ENCODE data around the gene MEIS1. TPM values are rescaled to one million over a fixed set of nuclear protein-coding genes. Genes with fewer than 3 reads are reported as not detected.

Gene MEIS1
- total RNA-seq, 1 experiment from 2014 or later: 9.1 TPM

DNA sequence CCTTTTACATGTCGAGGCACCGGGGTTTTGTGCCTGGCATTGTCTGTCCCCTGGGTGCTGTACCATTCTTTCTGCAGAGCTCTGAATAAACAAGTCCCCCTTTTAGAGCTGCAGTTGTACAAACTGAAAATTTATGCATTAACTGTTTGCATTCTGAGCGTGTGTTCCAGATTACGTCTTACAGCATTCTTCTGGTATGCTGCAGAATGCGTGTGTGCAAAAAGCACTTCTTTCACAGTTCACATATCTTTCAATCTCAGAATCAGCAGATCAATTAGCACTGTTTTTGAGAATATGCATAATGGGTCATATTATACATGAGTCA lies 27.5 kb downstream of the MEIS1 start:
- Histone ChIP-seq H3F3A (ENCODE audit: insufficient read depth, low read depth) (no peaks in the 10 kb centered on the region), H3K9me3 (ENCODE audit: insufficient read depth, low read depth) (no peaks in the 10 kb centered on the region), H4K20me1 (ENCODE audit: insufficient read depth) (no peaks in the 10 kb centered on the region), H2AFZ (no peak overlapping the region), H3K27me3 (ENCODE audit: insufficient read depth, low read depth) (no peaks in the 10 kb centered on the region), H3K9me2 (ENCODE audit: insufficient read depth) (no peaks in the 10 kb centered on the region), H3K4me2 (no peak overlapping the region), H3K79me2 (ENCODE audit: low read depth) (no peaks in the 10 kb centered on the region), H3K36me3 (ENCODE audit: low read depth) (no peaks in the 10 kb centered on the region), H3K4me3 (no peak overlapping the region), H3K4me1 (replicated peaks; ENCODE audit: insufficient read depth) (no peaks in the 10 kb centered on the region), H3K27ac (no peak overlapping the region)
- intact Hi-C loops (cut with micrococcal nuclease; ENCODE audit: unreplicated experiment): no loop called here
- ChIA-PET POLR2A (ENCODE audit: unreplicated experiment) (no interaction called here), CTCF (no interaction called here)
- DNase-seq: no peak
- TF ChIP-seq, protein P1, sequence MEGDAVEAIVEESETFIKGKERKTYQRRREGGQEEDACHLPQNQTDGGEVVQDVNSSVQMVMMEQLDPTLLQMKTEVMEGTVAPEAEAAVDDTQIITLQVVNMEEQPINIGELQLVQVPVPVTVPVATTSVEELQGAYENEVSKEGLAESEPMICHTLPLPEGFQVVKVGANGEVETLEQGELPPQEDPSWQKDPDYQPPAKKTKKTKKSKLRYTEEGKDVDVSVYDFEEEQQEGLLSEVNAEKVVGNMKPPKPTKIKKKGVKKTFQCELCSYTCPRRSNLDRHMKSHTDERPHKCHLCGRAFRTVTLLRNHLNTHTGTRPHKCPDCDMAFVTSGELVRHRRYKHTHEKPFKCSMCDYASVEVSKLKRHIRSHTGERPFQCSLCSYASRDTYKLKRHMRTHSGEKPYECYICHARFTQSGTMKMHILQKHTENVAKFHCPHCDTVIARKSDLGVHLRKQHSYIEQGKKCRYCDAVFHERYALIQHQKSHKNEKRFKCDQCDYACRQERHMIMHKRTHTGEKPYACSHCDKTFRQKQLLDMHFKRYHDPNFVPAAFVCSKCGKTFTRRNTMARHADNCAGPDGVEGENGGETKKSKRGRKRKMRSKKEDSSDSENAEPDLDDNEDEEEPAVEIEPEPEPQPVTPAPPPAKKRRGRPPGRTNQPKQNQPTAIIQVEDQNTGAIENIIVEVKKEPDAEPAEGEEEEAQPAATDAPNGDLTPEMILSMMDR (conservative IDR thresholded peaks at IDR 0.05): no peak
- TF ChIP-seq EZH2 (IDR thresholded peaks at IDR 0.05; ENCODE audit: low read depth): no peak
- BruUV-seq (replicated peaks): no TSS peak

DNA sequence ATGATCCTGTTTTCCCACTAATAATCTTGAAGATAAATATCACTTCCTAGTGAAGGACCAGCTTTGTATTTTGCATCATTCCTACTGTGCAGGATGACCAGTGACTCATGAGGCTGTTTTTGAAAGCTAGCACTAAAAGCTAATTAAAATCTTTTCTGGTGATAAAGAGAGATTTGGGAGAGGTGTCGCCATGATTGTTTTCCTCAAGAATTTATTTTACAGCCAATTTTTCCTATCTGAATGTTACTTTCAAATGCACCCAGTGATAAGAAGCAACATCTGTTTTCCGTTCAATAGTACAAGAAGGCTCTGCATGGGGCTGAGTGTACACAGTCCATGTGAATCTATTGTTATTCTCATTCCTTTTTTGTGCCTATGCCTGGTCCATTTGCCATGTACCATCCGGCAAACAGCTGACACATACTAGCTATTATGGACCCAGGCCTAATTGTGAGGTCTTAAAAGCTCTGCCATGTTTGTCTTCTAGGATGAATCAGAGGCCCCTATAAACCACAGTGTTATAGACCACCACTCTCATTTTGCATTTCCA lies 28.4 kb downstream of the MEIS1 start:
- no peak for DNase-seq
- Histone ChIP-seq H3K4me1 (replicated peaks; ENCODE audit: insufficient read depth) (no peaks in the 10 kb centered on the region), H3K4me2 (no peak overlapping the region), H3K9me3 (ENCODE audit: insufficient read depth, low read depth) (no peaks in the 10 kb centered on the region), H3K27ac (no peak overlapping the region), H3F3A (ENCODE audit: insufficient read depth, low read depth) (no peaks in the 10 kb centered on the region), H3K9me2 (ENCODE audit: insufficient read depth) (no peaks in the 10 kb centered on the region), H3K36me3 (ENCODE audit: low read depth) (no peaks in the 10 kb centered on the region), H4K20me1 (ENCODE audit: insufficient read depth) (no peaks in the 10 kb centered on the region), H3K27me3 (ENCODE audit: insufficient read depth, low read depth) (no peaks in the 10 kb centered on the region), H2AFZ (no peak overlapping the region), H3K79me2 (ENCODE audit: low read depth) (no peaks in the 10 kb centered on the region), H3K4me3 (no peak overlapping the region)
- intact Hi-C loops (cut with micrococcal nuclease; ENCODE audit: unreplicated experiment): no loop called here
- ChIA-PET CTCF (no interaction called here), POLR2A (ENCODE audit: unreplicated experiment) (no interaction called here)
- no TSS peak for BruUV-seq (replicated peaks)
- TF ChIP-seq, protein P1 (conservative IDR thresholded peaks at IDR 0.05): no peak
- no peak for TF ChIP-seq EZH2 (IDR thresholded peaks at IDR 0.05; ENCODE audit: low read depth)

DNA sequence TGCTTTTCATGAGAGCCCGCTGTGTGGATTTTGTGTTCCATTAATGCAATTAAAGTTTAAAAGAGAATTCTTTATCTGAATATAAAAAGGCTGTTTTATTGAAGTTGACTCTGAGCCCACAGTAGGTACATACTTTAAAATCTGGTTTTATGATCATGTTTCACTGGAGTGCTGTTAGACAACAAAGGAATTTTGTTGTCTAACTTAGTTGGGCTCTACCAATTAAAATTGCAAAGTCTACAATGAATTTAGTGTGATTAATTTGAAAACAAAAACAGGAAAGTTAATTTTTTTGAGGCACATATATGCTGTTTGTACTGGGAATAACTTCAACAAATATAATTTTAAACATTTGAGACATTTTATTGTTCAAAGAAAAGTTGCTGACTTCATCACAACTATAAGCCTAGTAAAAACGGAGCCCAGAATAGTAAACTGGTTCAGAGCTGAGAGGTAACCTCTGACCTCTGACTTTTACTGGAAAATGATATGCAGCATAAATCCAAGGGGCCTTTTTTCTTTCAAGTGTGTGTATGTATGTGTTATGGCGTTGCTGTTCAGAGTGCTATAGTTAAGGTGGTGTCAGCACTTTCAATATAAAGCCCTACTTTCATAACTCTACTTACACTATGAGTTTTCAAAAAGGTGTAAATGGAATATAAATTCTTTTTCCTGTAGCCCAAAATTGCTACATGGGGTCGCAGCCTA lies 30.2 kb downstream of the MEIS1 start:
- Histone ChIP-seq H3K79me2 (ENCODE audit: low read depth) (no peaks in the 10 kb centered on the region), H3K27ac (no peak overlapping the region), H4K20me1 (ENCODE audit: insufficient read depth) (no peaks in the 10 kb centered on the region), H3K4me2 (no peak overlapping the region), H3K27me3 (ENCODE audit: insufficient read depth, low read depth) (no peaks in the 10 kb centered on the region), H3K9me2 (ENCODE audit: insufficient read depth) (no peaks in the 10 kb centered on the region), H3F3A (ENCODE audit: insufficient read depth, low read depth) (no peaks in the 10 kb centered on the region), H3K4me3 (no peak overlapping the region), H2AFZ (no peak overlapping the region), H3K9me3 (ENCODE audit: insufficient read depth, low read depth) (no peaks in the 10 kb centered on the region), H3K36me3 (ENCODE audit: low read depth) (no peaks in the 10 kb centered on the region), H3K4me1 (replicated peaks; ENCODE audit: insufficient read depth) (no peaks in the 10 kb centered on the region)
- CTCF ChIA-PET: no interaction called here
- POLR2A ChIA-PET (ENCODE audit: unreplicated experiment): no interaction called here
- no peak for DNase-seq
- intact Hi-C loops (cut with micrococcal nuclease; ENCODE audit: unreplicated experiment): no loop called here
- no TSS peak for BruUV-seq (replicated peaks)
- no peak for TF ChIP-seq EZH2 (IDR thresholded peaks at IDR 0.05; ENCODE audit: low read depth)

DNA sequence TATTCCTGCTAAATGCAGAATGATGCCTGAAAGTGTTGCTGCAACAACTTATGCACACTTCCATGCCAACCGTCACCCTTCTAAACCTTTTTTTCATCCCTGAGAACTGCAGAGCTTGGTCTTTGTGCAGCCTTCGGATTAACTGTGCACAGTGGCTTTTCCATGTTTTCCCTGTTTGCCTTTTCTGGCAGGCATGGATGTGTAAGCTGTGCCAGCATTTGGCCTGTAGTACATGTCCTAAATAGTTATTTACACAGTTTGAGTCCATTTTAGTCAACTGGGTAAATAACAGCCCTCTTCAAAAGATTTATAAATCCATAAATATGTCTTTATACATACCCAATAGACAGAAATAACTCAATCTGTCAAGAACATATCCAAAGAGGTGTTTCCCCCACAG lies 31.5 kb downstream of the MEIS1 start:
- POLR2A ChIA-PET (ENCODE audit: unreplicated experiment): no interaction called here
- BruUV-seq (replicated peaks): no TSS peak
- no peak overlapping the region for H3K4me2 ChIP-seq
- CTCF ChIA-PET: no interaction called here
- no peaks in the 10 kb centered on the region for H3K4me1 ChIP-seq (replicated peaks; ENCODE audit: insufficient read depth)
- H3F3A ChIP-seq (ENCODE audit: insufficient read depth, low read depth): no peaks in the 10 kb centered on the region
- TF ChIP-seq, protein P1 (conservative IDR thresholded peaks at IDR 0.05): no peak
- TF ChIP-seq EZH2 (IDR thresholded peaks at IDR 0.05; ENCODE audit: low read depth): no peak
- intact Hi-C loops (cut with micrococcal nuclease; ENCODE audit: unreplicated experiment): no loop called here
- no peaks in the 10 kb centered on the region for H3K36me3 ChIP-seq (ENCODE audit: low read depth)
- no peak overlapping the region for H3K27ac ChIP-seq
- no peaks in the 10 kb centered on the region for H3K27me3 ChIP-seq (ENCODE audit: insufficient read depth, low read depth)
- H4K20me1 ChIP-seq (ENCODE audit: insufficient read depth): no peaks in the 10 kb centered on the region
- H3K9me3 ChIP-seq (ENCODE audit: insufficient read depth, low read depth): no peaks in the 10 kb centered on the region
- no peak overlapping the region for H3K4me3 ChIP-seq
- H3K9me2 ChIP-seq (ENCODE audit: insufficient read depth): no peaks in the 10 kb centered on the region
- H2AFZ ChIP-seq: no peak overlapping the region
- no peaks in the 10 kb centered on the region for H3K79me2 ChIP-seq (ENCODE audit: low read depth)
- DNase-seq: no peak
